Kidney capillary endothelial cell (primary cell): ENCODE results near the gene C1QTNF8.

Source experiments
- DNase-seq: peaks from one replicate; pipeline ENCODE4 v3.0.0-alpha.2; 2018; ENCODE audit warnings: low spot score

Gene C1QTNF8

GRCh38 chr16:1060416-1061340 is 35.4 kb downstream of the C1QTNF8 start:
- DNase-seq = no peak

- no peak for DNase-seq
These were observed 36.7 kb downstream of the C1QTNF8 start for GRCh38 chr16:1059310-1059709.

- no peak for DNase-seq
These were observed 37.8 kb downstream of the C1QTNF8 start for GRCh38 chr16:1058216-1058615.

- peak; percentile 26 for DNase-seq
These were observed 38.7 kb downstream of the C1QTNF8 start for GRCh38 chr16:1057252-1057932.

GRCh38 chr16:1056196-1056595 is 39.8 kb downstream of the C1QTNF8 start:
- DNase-seq = no peak

- no peak for DNase-seq
These were observed 40.5 kb downstream of the C1QTNF8 start for GRCh38 chr16:1055557-1055924.

- DNase-seq = peak; percentile 36
These were observed 41.1 kb downstream of the C1QTNF8 start for GRCh38 chr16:1054660-1055556.

- DNase-seq = no peak
These were observed 42.2 kb downstream of the C1QTNF8 start for GRCh38 chr16:1053700-1054368.

GRCh38 chr16:1053121-1053521 is 42.9 kb downstream of the C1QTNF8 start:
- no peak for DNase-seq

GRCh38 chr16:1052721-1053120 is 43.3 kb downstream of the C1QTNF8 start:
- no peak for DNase-seq

GRCh38 chr16:1051446-1051845 is 44.6 kb downstream of the C1QTNF8 start:
- DNase-seq = no peak

GRCh38 chr16:1050921-1051320 is 45.1 kb downstream of the C1QTNF8 start:
- DNase-seq = no peak

- DNase-seq = no peak
These were observed 45.5 kb downstream of the C1QTNF8 start for GRCh38 chr16:1050516-1050915.

GRCh38 chr16:1049976-1050247 is 46.1 kb downstream of the C1QTNF8 start:
- no peak for DNase-seq

GRCh38 chr16:1049113-1049975 is 46.7 kb downstream of the C1QTNF8 start:
- DNase-seq = no peak

- DNase-seq = peak; percentile 21
These were observed 47.5 kb downstream of the C1QTNF8 start for GRCh38 chr16:1048442-1049112.

- no peak for DNase-seq
These were observed 48.2 kb downstream of the C1QTNF8 start for GRCh38 chr16:1047801-1048200.

GRCh38 chr16:1047123-1047522 is 48.9 kb downstream of the C1QTNF8 start:
- no peak for DNase-seq

GRCh38 chr16:1045993-1046911 is 49.8 kb downstream of the C1QTNF8 start:
- no peak for DNase-seq
